Activated CD4-positive, CD25-positive, alpha-beta regulatory T cell treated with anti-CD3 and anti-CD28 coated beads, Interleukin-2, amount 50 U/mL, for 16 hours (primary cell): ENCODE results near the gene GSTM2.

ENCODE experiments used
- DNase-seq: peaks from one replicate; pipeline ENCODE4 v3.0.0-alpha.2; 2020; ENCODE audit warnings: low read depth, low spot score

Gene GSTM2

GRCh38 chr1:109629372-109630030, 38.4 kb upstream of the GSTM2 start:
- no peak for DNase-seq

- no peak for DNase-seq
Observed at GRCh38 chr1:109630081-109630897, 37.6 kb upstream of the GSTM2 start.

DNA sequence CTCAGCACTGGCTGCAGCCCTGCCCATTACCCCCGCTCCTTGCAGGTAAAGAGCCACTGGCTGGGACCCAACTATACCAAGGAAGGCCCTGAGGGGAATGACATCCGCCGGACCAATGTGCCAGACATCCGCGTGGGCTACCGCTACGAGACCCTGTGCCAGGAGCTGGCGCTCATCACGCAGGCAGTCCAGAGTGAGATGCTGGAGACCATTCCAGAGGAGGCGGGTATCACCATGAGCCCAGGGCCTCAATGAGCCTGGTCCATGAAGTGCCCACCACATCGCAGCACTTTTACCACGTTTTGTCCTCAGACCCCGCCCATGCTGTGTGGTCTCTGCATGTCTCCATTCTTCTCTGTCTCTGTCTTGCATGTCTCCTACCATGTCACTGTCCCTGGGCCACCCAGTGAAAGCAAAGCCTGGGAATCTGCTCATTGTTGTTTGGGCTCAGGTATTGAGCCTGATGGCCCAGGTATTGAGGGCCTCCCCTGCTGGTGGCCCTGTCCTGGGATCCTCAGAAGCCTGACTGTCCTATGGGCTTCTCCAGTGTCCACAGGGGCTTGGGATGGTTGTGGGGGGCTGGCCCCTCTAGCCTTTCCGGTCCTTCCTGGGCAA, 36.9 kb upstream of the GSTM2 start:
- no peak for DNase-seq

DNA sequence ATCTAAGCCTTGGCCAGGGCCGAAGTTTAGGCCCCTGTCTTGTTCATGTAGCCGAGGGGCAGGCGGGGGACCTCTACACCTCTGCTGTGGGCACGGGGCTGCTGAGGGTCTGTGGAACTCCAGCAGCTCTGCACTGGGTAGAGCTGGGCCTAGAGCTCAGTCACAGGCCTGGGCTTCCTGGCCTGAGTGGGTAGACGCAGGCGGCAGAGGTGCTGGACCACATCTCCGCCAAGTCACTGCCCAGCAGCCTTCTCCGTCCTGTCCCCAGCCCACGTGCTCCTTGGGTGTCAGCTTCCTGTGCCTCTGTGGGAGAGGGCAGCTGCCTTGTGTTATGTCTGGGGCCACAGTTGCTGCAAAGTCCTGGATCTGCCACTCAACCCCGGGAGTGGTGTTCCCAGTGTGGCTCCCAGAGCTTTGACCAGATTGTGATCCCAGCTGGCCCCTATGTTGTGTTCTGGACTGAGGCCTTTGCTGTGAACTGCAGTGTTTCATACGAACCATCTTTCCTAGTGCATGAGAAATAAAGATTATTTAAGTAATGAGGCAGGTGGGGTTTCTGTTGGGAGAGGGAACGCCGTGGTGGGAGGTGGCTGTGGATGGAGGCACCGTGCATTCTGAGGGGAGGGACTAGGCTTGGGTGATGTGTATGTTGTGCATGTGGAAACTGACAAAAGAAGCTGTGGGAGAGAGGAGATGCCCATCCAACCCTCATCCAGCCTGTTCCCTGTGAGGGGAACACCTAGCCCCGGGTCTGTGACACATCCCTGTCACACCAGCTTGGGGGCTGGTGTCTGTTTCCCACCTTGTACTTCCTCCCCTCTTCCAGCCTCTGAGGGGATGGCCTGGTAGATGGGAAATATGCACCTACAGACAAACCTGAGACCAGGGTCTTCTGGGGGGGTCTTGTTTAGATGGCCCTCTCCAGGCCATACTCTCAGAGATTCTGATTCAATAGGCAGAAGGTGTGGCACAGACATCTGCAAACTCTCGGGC, 36.0 kb upstream of the GSTM2 start:
- no peak for DNase-seq

- DNase-seq: no peak
Observed at GRCh38 chr1:109632671-109633346, 35.0 kb upstream of the GSTM2 start.

DNA sequence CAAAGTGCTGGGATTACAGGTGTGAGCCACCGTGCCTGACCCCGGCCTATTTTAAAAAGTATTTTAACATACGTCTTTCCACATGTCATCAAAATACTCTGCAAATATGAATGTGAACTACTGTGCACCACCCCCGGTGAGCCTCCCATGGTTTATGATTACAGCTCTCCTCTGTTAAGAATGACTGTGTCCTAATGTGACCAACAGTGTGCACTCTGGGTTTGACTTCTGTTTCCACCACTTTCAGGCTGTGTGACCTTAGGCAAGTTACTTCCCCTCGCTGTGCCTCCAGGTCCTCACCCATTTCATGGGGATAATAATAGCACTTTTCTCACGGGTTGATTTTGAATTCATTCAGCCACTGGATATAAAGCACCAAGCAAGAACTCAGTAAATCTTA, 33.6 kb upstream of the GSTM2 start:
- no peak for DNase-seq

DNA sequence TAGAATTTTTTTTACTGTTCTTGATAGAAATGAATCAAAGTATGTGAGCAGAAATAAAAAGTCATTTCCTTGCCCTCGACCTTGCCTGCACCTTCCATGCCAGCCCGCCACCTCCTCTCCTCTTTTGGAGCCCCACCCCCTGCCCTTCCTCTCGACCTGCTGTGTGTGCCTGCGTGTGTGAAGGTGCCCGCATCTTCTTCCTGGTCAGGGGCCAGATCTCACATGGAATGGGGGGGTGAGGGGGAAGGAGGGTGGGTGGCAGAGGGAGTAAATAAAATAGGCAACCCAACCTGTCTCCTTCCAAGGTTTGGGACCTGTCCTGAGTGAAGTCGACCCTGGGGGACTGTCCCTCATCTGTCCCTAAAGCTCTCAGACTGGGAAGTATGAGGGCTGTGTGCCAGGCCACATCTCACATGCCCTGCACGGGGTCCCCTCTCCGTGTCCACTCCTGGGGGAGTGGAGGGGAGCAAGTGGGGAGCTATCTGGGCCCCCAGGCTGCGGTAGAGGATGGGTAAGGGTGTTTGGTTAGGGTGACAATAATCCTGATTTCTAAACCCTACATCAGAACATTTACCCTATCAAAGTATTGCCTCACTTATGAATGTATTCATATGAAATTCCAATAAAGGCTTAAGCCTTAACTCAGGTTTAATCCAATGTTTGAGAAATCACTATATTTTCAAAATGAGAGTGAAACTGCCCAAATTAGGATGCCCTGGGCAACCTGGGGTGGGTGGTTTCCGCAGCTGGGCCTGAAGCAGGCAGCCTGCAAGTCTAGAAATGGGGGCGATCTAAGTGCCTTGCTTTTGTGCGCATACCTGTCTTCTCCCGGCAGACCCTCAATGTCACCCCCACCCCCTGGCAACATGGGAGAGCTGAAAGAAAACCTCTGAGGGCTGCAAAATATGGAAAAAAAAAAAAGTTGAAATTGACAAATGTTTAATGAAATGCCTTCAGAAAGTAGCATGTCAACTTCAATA, 32.8 kb upstream of the GSTM2 start:
- no peak for DNase-seq

DNA sequence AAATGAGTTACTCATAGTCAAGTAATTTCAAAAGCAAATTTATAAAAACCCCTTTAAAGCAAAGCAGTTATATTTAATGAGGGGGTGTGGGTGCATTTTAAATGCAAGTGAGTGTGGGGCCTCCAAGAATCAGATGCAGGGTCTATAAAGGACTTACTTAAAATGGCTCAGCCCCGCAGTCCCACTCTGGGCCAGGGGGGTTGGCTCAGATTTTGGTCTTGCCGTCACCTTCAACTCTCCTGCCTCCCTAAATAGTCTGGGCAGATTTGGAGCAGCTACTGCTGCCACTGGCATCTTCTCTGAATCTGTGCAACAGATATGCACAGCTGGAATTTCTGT, 32.0 kb upstream of the GSTM2 start:
- no peak for DNase-seq

DNA sequence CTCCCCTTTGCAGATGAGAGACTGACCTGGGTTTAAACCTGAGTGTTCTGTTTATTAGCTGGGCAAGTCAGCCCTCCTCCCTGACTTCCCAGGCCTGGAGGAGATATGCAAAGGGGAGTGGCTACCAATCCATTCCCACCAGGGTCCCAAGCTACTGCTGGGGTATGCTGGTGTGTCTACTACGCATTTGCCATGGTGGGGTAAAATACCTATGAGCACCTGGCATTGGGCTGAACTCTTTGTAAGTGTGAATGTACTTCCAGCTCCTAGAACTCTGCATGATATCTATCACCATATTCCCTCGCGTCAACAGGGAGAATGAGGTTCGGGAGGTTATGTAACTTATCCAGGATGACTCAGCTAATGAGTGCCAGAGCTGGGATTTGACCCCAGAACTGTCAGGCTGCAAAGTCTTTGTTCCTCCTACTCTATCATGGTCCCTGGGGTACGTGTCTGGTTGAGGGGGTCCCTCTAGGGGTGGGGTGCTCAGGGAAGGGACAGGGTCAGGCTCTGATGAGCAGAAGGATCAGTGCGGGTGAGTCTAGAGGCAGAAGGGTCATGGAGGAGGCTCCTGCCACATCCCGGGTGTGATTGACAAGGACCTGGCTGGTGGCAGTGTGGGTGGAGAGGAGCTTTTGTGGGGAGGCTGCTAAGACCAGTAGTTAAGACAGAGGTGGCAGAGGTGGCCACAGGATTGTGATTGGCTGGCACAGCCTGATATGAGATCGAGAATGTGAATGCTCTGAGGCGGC, 31.5 kb upstream of the GSTM2 start:
- no peak for DNase-seq

- no peak for DNase-seq
Observed at GRCh38 chr1:109637446-109637845, 30.4 kb upstream of the GSTM2 start.

DNA sequence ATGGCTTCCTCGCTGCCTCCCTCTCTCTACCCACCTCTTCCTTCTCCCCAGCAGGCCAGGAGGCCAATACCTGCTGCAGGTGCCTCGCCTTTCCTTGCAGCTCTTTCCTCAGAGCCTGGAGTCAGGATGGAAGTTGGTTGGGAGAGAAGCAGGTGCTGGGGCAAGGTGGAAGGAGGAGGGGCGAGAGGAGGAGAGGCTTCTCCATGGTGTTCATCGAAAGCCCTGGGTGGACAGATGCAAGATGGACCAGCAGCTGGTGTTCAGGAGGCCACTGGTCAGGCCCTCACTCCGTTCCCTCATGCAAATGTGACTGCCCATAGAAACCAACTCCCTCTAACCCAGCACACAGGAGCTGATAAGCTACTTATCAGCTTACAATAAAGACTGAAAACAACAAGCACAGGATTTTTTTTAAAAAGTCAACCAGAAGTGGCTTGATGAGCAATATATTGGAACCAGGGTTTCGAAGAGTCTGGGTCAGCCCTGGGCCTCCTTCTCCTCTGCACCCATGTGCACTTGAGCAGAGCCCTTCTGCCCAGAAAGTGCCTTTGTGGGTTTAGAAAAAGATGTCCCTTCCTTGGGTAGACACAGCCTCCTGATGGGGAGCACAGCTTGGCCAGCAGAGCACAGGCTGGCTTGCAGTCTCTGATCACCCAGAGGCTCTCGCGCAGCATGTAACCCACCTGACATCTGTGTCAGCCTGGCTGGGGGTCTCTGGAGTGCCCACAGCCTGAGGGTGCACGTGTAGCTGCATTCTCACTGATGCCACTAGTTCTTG, 28.6 kb upstream of the GSTM2 start:
- DNase-seq: no peak

DNA sequence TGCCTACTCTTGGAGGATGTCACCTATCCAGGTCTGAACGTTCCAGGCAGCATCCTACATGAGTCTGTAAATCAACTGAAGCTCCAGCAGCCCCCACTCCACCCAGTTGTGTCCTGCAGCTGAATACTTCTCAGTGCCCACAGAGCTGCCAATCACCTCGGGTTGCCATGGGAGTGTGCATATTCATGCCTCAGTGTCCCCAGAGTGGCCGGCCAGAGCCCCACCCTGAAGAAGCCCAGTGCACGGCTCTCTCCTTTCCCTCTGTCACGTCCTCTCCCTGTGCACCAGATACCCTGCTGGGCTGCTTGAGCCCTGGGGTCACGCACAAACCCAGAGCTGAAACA, 28.0 kb upstream of the GSTM2 start:
- no peak for DNase-seq

- DNase-seq: peak; percentile 84
Observed at GRCh38 chr1:109640285-109640865, 27.5 kb upstream of the GSTM2 start.

GRCh38 chr1:109641078-109641740, 26.6 kb upstream of the GSTM2 start:
- no peak for DNase-seq

DNA sequence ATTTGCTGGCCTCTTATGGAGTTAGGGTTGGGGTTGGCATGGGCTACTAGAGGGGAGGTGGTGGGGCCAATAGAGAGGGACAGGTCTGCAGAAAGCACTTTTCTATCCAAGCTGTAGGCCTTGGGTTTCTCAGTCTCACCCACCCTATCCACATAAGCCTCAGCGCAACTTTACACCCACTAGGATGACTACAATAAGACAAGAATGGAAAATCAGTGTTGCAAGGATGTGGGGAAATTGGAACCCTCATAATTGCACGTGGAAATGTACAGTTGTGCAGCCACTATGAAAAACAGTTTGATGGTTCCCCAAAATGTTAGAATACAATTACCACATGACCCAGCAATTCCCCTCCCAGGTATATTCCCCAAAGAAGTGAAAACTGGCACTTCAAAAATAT, 26.0 kb upstream of the GSTM2 start:
- no peak for DNase-seq

DNA sequence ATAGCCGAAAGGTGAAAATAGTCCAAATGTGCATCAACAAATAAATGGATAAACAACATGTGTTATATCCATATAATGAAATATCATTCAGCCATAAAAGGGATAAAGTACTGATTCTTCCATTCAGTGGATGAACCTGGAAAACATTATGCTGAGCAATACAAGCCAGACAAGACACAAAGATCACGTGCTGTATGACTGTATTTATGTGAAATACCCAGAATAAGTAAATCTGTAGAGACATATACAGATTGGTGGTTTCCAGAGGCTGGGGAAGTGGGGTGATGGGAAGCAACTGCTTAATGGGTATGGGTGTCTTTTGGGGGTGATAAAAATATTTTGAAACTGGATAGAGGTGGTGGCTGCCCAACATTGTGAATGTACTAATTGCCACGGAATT, 25.2 kb upstream of the GSTM2 start:
- DNase-seq: no peak

DNA sequence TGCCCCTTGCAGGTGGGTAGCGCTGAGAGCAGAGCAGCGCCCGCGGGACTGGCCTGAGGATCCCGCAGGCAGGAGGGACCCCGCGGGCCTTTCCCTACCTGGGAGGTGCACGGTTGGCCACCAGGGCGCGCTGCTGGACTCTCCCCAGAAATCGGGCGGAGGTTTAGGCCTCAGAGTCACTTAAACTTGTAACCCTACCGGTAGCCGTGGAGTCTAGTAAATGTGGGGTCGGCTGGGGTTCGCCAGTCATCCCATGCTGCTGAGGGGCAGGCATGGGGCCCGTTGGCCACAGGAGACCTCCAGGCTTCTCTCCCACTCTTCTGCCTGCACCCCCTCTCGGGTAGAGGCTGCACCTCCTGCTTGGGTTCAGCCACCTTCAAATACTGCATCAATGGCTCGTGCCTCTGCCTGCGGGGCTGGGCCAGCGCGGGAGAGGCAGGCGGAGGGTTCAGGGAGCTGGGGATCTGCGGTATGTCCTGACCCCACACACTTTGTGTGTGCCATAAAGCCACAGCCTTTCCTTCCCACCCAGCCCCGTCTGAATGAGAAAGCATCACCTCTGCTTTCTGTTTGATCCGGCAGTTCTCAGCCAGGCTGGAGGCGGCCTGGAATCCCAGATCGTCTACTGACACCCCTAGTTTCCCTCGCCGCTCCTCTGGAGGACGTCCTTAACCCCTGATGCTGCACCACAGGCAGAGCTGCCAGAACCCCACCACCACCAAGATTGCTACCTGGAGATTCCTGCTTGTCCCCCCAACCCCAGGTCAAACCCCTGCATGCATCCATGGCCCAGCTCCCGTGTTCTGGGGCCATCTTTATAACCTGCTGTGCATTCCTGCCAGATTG, 24.2 kb upstream of the GSTM2 start:
- peak; percentile 68 for DNase-seq
